ENCODE results near the gene DDX4.

DNA sequence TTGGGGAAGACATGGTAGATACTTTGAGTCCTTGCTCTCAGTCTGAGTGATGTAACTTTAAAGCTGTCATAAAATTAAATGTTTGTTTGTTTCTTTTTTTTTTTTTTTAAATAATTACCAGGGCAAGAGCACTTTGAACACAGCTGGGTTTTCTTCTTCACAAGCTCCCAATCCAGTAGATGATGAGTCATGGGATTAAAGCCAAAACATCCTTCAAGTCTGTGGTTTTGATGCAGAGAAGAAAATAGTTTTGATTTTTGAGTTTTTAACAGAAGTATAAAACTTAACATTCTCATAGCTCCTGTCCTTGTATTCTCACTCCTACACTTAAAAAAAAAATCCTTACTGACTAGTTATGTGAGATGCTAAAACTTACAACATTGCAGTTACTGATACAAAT lies 78.5 kb downstream of the DDX4 start:
- TF ChIP-seq, protein P1, sequence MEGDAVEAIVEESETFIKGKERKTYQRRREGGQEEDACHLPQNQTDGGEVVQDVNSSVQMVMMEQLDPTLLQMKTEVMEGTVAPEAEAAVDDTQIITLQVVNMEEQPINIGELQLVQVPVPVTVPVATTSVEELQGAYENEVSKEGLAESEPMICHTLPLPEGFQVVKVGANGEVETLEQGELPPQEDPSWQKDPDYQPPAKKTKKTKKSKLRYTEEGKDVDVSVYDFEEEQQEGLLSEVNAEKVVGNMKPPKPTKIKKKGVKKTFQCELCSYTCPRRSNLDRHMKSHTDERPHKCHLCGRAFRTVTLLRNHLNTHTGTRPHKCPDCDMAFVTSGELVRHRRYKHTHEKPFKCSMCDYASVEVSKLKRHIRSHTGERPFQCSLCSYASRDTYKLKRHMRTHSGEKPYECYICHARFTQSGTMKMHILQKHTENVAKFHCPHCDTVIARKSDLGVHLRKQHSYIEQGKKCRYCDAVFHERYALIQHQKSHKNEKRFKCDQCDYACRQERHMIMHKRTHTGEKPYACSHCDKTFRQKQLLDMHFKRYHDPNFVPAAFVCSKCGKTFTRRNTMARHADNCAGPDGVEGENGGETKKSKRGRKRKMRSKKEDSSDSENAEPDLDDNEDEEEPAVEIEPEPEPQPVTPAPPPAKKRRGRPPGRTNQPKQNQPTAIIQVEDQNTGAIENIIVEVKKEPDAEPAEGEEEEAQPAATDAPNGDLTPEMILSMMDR (conservative IDR thresholded peaks at IDR 0.05; ENCODE audit: low read depth, low read length): no peak
- TF ChIP-seq EZH2 (IDR thresholded peaks at IDR 0.05; ENCODE audit: borderline replicate concordance, low read depth, low read length, poor library complexity, severe bottlenecking): no peak

Measured in A673 (cell line).